NCI-H2107 (cell line): ENCODE data around the gene ZNF587B.
A peak's percentile ranks its signal among the peaks of the same experiment; 100 is the strongest.
"Not testable (repeated sequence)": the region's sequence is repeated elsewhere in the genome, so short reads cannot be mapped to it uniquely, and the experiment has no call there.

Experiments
- DNase-seq: peaks from one replicate; lab custom pipeline; 2025; lab: John Stamatoyannopoulos, UW

Gene ZNF587B

GRCh38 chr19:57830071-57830602 is at the start of gene ZNF587B:
ZNF587B (plus strand) TSS chr19:57830299; CDS start chr19:57830529, 230 bp downstream.
- DNase-seq, result no peak

- DNase-seq, result no peak
These were observed 43.8 kb upstream of the ZNF587B start for GRCh38 chr19:57786286-57786685.

- DNase-seq, result no peak
These were observed 43.2 kb upstream of the ZNF587B start for GRCh38 chr19:57786906-57787305.

- no peak for DNase-seq
These were observed 41.9 kb upstream of the ZNF587B start for GRCh38 chr19:57788114-57788692.

- no peak for DNase-seq
These were observed 40.8 kb upstream of the ZNF587B start for GRCh38 chr19:57789288-57789687.

GRCh38 chr19:57796580-57796979 is 33.5 kb upstream of the ZNF587B start:
- not testable (repeated sequence) for DNase-seq

GRCh38 chr19:57800696-57801095 is 29.4 kb upstream of the ZNF587B start:
- DNase-seq, result no peak

GRCh38 chr19:57802269-57802668 is 27.8 kb upstream of the ZNF587B start:
- no peak for DNase-seq

GRCh38 chr19:57803265-57803593 is 26.9 kb upstream of the ZNF587B start:
- no peak for DNase-seq

GRCh38 chr19:57803594-57804325 is 26.3 kb upstream of the ZNF587B start:
- no peak for DNase-seq

GRCh38 chr19:57807541-57807940 is 22.6 kb upstream of the ZNF587B start:
- no peak for DNase-seq

GRCh38 chr19:57810410-57811295 is 19.4 kb upstream of the ZNF587B start:
- DNase-seq, result not testable (repeated sequence)

GRCh38 chr19:57812226-57812625 is 17.9 kb upstream of the ZNF587B start:
- no peak for DNase-seq

GRCh38 chr19:57812975-57813820 is 16.9 kb upstream of the ZNF587B start:
- DNase-seq, result not testable (repeated sequence)

- no peak for DNase-seq
These were observed 16.1 kb upstream of the ZNF587B start for GRCh38 chr19:57813919-57814504.

GRCh38 chr19:57814505-57815246 is 15.4 kb upstream of the ZNF587B start, which contains the start of gene ZNF552:
ZNF552 (minus strand) TSS chr19:57814913; CDS start chr19:57814743, 170 bp downstream.
- DNase-seq, result peak; percentile 80

- no peak for DNase-seq
These were observed 14.6 kb upstream of the ZNF587B start for GRCh38 chr19:57815247-57816075.

- no peak for DNase-seq
These were observed 13.4 kb upstream of the ZNF587B start for GRCh38 chr19:57816652-57817051.

- no peak for DNase-seq
These were observed 12.1 kb upstream of the ZNF587B start for GRCh38 chr19:57817976-57818375.
